Activated T-helper 17 cell treated with anti-CD3 and anti-CD28 coated beads, Interleukin-2, amount 50 U/mL, for 72 hours (primary cell): ENCODE measurements around the gene EVA1A. TPM values are rescaled to one million over a fixed set of nuclear protein-coding genes. Genes with fewer than 3 reads are reported as not detected.
A peak's percentile ranks its signal among the peaks of the same experiment; 100 is the strongest.
"Not testable (repeated sequence)": the region's sequence is repeated elsewhere in the genome, so short reads cannot be mapped to it uniquely, and the experiment has no call there.

Experiments used
- ATAC-seq: fragments of 150-1000 bp; cut with Tn5 transposase; replicated peaks from 2 replicates; pipeline ENCODE4 v1.10.0; 2021; ENCODE audit warnings: mild to moderate bottlenecking, moderate library complexity
- H3K27ac Mint-ChIP-seq: one replicate; pipeline ENCODE4 v1.8.0; 2022; ENCODE audit warnings: mixed read lengths
- H3K27me3 Mint-ChIP-seq: one replicate; pipeline ENCODE4 v1.8.0; 2022; ENCODE audit warnings: mixed read lengths
- H3K36me3 Mint-ChIP-seq: one replicate; pipeline ENCODE4 v1.8.0; 2022; ENCODE audit warnings: low read depth, mild to moderate bottlenecking, mixed read lengths
- H3K4me1 Mint-ChIP-seq: one replicate; pipeline ENCODE4 v1.8.0; 2022; ENCODE audit warnings: mixed read lengths
- H3K4me3 Mint-ChIP-seq: one replicate; pipeline ENCODE4 v1.8.0; 2022; ENCODE audit warnings: mild to moderate bottlenecking, mixed read lengths
- H3K9me3 Mint-ChIP-seq: one replicate; pipeline ENCODE4 v1.8.0; 2022; ENCODE audit warnings: mixed read lengths
- total RNA-seq, 2 donors: library from RNA; stranded (reverse); gene quantifications; one replicate each; pipeline ENCODE4 v1.2.3, GENCODE V29; 2022

The EVA1A gene
- total RNA-seq, 2 donors from 2014 or later: not detected

DNA sequence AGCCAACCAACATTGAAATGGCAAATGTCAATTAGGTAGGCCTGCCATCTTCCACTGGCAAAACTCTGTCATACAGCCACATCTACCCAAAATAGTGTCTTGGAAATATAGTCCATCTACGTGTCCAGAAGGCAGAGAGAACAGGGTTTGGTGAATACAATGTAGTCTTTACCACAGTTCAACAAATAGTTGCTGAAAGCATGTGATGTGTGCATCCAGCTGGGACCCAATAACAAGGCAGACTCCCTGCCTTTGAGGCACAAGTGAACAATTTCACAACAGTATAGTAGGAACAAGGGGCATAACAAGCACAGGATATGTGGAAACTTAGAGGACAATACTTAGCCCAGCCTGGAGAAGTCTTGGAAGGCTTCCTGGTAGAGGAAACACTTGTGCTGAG lies 72.6 kb downstream of the EVA1A start:
- ATAC-seq: no peak
- Mint-ChIP-seq H3K9me3 (no peaks in the 10 kb centered on the region), H3K27me3 (peaks cover 41% of the 10 kb centered on the region), H3K36me3 (no peaks in the 10 kb centered on the region), H3K4me3 (no peak overlapping the region), H3K27ac (no peak overlapping the region), H3K4me1 (no peaks in the 10 kb centered on the region)

GRCh38 chr2:75486735-75487134 lies 74.0 kb downstream of the EVA1A start:
- not testable (repeated sequence) for ATAC-seq, H3K4me3 Mint-ChIP-seq, H3K36me3 Mint-ChIP-seq, H3K9me3 Mint-ChIP-seq, H3K27ac Mint-ChIP-seq, H3K4me1 Mint-ChIP-seq
- H3K27me3 Mint-ChIP-seq: peaks cover 41% of the 10 kb centered on the region

DNA sequence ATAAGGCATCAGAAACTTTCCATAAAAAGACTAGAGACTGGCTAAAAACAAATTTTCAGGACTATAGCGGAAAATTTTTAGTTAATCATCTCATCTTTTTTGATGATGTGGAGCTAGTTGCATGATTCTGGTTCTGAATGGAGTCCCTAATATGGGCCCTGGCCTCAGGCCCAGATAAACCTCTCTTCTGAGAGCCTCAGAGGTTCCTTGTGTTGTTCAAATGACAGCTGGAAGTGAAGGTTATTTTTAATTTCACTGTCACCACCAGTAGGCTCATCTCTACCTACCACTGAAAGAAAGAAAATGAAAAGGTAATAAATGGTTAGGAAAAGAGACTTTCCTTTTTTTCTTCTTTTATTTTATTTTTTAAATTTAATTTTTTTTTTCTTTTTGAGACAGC lies 75.9 kb downstream of the EVA1A start:
- Mint-ChIP-seq H3K36me3 (no peaks in the 10 kb centered on the region), H3K4me3 (no peak overlapping the region), H3K27ac (no peak overlapping the region), H3K9me3 (no peaks in the 10 kb centered on the region), H3K4me1 (no peaks in the 10 kb centered on the region), H3K27me3 (peaks cover 41% of the 10 kb centered on the region)
- no peak for ATAC-seq

DNA sequence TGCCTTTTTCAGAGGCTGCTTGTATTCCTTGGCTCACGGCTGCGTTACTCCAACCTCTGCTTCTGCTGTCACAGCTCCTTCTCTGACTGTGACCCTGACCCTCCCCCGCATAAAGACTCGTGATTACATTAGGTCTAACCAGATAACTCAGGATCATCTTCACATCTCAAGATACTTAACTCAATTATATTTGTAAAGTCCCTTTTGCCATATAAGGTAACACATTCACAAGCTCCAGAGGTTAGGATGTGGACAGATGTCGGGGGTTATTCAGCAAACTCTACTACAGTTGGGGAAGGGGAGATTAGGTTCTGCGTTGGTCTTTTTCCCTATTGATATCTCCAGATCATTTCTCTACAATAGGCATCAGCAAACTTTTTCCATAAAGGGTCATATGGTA lies 76.9 kb downstream of the EVA1A start:
- Mint-ChIP-seq H3K27ac (no peak overlapping the region), H3K4me1 (no peaks in the 10 kb centered on the region), H3K4me3 (no peak overlapping the region), H3K36me3 (no peaks in the 10 kb centered on the region), H3K27me3 (peaks cover 37% of the 10 kb centered on the region), H3K9me3 (no peaks in the 10 kb centered on the region)
- no peak for ATAC-seq

DNA sequence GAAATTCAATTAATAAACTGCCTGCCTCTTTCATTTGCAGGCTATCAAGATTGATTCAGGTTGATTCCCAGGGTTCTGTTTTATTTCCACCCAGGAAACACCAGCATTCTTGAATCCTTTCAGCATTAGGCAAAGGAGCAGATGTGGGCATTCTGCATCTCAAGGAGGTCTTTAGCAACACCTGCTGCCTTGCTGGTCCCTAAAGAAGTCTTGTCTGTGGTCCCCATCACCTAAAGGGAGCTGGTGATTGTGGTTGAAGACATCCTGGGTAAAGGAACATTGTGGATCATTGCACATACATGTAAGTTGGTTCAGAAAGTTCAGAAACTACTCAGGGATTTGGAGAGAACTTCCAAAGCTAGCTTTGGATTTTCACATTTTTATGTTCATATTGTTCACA lies 78.3 kb downstream of the EVA1A start:
- Mint-ChIP-seq H3K4me1 (no peaks in the 10 kb centered on the region), H3K27ac (no peak overlapping the region)

GRCh38 chr2:75480971-75481836 lies 79.5 kb downstream of the EVA1A start:
- no peak overlapping the region for H3K27ac Mint-ChIP-seq
- no peaks in the 10 kb centered on the region for H3K9me3 Mint-ChIP-seq
- H3K4me1 Mint-ChIP-seq: no peaks in the 10 kb centered on the region
- no peak overlapping the region for H3K4me3 Mint-ChIP-seq
- H3K36me3 Mint-ChIP-seq: no peaks in the 10 kb centered on the region
- peaks cover 25% of the 10 kb centered on the region for H3K27me3 Mint-ChIP-seq
- no peak for ATAC-seq

More for the DNA sequence above, 78.3 kb downstream of the EVA1A start:
- Mint-ChIP-seq H3K27me3 (peaks cover 28% of the 10 kb centered on the region), H3K9me3 (no peaks in the 10 kb centered on the region), H3K36me3 (no peaks in the 10 kb centered on the region), H3K4me3 (no peak overlapping the region)
- ATAC-seq: no peak

DNA sequence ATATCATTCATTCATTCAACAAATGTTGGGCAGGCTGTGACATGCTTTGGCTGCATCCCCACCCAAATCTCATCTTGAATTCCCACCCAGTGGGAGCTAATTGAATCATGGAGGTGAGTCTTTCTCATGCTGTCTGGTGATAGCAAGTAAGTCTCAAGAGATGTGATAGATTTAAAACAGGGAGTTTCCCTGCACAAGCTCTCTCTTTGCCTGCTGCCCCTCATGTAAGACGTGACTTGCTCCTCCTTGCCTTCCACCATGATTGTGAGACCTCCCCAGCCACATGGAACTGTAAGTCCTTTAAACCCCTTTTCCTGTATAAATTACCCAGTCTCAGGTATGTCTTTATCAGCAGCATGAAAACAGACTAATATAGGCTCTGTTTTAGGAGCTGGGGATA lies 83.0 kb downstream of the EVA1A start:
- H3K27me3 Mint-ChIP-seq: peaks cover 22% of the 10 kb centered on the region
- H3K4me1 Mint-ChIP-seq, H3K36me3 Mint-ChIP-seq, H3K27ac Mint-ChIP-seq, H3K4me3 Mint-ChIP-seq, H3K9me3 Mint-ChIP-seq, ATAC-seq: not testable (repeated sequence)

DNA sequence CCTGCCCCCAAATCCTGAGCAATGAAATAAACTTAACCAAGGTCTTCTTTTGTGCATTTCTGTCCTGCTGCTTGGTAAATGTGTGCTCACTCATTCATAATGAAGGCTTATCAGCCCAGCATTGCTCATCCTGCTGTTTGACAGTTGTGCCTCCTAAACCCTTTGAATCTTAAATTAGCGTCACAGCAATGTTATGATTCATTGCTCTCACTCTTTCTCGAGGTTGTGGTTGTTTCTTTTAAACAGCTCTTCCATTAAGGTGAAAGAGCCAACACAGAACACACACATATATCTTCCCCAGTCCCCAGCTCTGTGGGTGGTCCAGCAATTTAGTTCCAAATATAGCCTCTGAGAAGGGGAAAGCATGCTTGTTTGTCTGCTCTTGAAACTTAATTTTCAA lies 84.0 kb downstream of the EVA1A start:
- ATAC-seq: peak; percentile 46
- no peaks in the 10 kb centered on the region for H3K4me1 Mint-ChIP-seq
- H3K9me3 Mint-ChIP-seq: no peaks in the 10 kb centered on the region
- peaks cover 23% of the 10 kb centered on the region for H3K27me3 Mint-ChIP-seq
- H3K36me3 Mint-ChIP-seq: no peaks in the 10 kb centered on the region
- H3K27ac Mint-ChIP-seq: no peak overlapping the region
- H3K4me3 Mint-ChIP-seq: no peak overlapping the region

- no peak overlapping the region for H3K27ac Mint-ChIP-seq
- H3K9me3 Mint-ChIP-seq: no peaks in the 10 kb centered on the region
- H3K4me3 Mint-ChIP-seq: no peak overlapping the region
- peaks cover 25% of the 10 kb centered on the region for H3K27me3 Mint-ChIP-seq
- no peaks in the 10 kb centered on the region for H3K36me3 Mint-ChIP-seq
- no peak for ATAC-seq
- H3K4me1 Mint-ChIP-seq: no peaks in the 10 kb centered on the region
Observed at GRCh38 chr2:75475976-75476375, 84.8 kb downstream of the EVA1A start.

DNA sequence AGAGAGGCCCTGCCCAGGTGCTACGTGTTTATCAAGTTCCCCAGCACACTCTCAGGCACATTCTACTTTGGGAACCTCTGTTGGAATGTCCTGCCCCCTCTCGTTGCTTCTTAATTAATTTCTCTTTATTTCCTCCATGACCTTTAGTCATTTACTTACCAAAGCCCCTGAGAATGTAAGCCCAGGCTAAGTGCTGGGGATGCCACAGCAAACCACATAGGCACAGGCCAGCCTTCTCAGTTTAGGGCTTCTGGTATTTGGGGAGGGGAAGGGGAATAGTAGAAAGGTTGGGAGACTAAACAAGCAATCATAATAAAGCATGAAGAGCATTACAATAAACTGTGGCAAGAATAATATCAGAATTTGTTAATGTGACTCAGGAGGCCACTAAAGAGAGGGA lies 85.7 kb downstream of the EVA1A start:
- ATAC-seq: no peak
- H3K4me3 Mint-ChIP-seq: no peak overlapping the region
- H3K4me1 Mint-ChIP-seq: no peaks in the 10 kb centered on the region
- no peaks in the 10 kb centered on the region for H3K36me3 Mint-ChIP-seq
- no peaks in the 10 kb centered on the region for H3K9me3 Mint-ChIP-seq
- H3K27ac Mint-ChIP-seq: no peak overlapping the region
- H3K27me3 Mint-ChIP-seq: peaks cover 23% of the 10 kb centered on the region

DNA sequence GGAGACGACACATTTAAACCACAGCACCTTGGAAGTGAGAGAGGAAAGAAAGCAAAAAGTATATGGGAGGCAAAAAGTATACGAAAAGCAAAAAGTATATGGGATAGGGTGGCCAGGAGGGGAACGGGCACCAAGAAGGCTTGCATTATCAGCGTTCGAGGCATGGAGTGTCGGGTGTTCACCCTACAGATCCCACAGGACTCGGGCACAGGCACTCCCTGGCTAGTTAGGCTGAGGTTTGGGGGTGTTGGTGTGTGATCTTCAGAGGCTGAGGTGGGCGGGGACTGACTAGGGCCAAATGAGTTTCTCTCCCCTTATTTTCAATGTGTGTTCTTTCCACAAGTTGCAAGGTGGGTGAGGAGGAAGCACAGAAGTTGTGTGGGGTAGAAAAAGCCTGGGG lies 86.6 kb downstream of the EVA1A start:
- H3K36me3 Mint-ChIP-seq: no peaks in the 10 kb centered on the region
- no peak overlapping the region for H3K27ac Mint-ChIP-seq
- H3K27me3 Mint-ChIP-seq: peaks cover 21% of the 10 kb centered on the region
- no peaks in the 10 kb centered on the region for H3K9me3 Mint-ChIP-seq
- no peaks in the 10 kb centered on the region for H3K4me1 Mint-ChIP-seq
- ATAC-seq: no peak
- no peak overlapping the region for H3K4me3 Mint-ChIP-seq

DNA sequence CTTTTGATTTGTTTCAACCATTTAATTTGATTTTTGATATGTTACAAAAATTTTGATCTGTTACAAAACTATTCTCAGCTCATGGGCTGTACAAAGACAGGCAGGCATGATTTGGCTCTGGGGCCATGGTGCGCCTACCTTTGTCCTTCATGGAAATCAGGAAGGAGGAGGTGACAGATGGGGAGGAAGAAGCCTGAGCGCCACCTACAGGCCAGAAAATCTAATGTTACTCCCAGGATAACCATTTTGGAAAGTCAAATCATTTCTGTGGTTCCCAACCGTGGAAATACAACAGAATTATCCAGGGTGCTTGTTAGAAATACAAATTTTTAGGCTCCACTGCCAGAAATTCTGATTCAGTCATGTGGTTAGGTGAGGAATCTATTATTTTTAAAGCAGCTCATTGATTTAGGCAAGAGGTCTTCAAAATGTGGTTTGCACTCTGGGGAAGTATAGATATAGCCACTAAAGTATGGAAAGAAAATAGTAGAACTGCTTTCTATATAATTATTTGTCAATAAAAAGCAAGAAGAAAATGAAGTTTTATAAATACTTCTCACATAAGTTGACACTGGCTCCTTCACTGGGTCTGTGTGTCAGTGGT lies 93.9 kb downstream of the EVA1A start:
- H3K4me1 Mint-ChIP-seq: no peaks in the 10 kb centered on the region
- no peaks in the 10 kb centered on the region for H3K9me3 Mint-ChIP-seq
- no peak overlapping the region for H3K4me3 Mint-ChIP-seq
- ATAC-seq: no peak
- H3K36me3 Mint-ChIP-seq: no peaks in the 10 kb centered on the region
- H3K27ac Mint-ChIP-seq: no peak overlapping the region
- peaks cover 32% of the 10 kb centered on the region for H3K27me3 Mint-ChIP-seq

DNA sequence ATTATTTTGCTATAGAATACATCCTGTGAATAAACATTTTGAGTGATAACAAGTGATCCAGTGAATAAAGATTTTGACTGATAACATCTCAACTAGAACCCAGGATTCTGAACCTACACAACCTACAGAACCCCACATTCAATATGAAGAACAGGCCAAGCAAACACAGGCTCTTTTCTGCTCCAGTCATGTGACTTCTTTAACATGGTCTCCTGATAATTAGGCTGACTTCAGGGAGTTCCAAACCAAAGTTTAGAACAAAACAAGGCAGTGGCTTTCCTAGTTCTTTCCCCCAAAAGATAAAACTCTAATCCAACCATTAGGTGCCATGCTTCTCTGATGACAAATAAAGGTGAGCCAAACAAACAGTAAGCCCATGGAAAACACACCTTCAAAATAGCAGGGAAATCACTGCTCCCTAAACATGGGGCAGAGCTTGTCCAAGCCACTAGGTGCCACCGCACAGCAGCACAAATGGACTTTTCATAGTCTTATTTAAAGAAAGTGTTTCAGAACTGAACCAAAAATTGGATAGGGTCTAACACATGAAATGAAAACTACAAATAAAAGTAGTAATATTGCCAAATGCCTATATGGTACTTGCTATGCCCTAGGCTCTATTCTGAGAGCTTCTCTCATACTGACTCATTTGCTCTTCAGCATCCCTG lies 95.3 kb downstream of the EVA1A start:
- no peaks in the 10 kb centered on the region for H3K4me1 Mint-ChIP-seq
- H3K27me3 Mint-ChIP-seq: peaks cover 34% of the 10 kb centered on the region
- peaks cover 3% of the 10 kb centered on the region for H3K9me3 Mint-ChIP-seq
- H3K4me3 Mint-ChIP-seq: no peak overlapping the region
- no peak overlapping the region for H3K27ac Mint-ChIP-seq
- no peak for ATAC-seq
- no peaks in the 10 kb centered on the region for H3K36me3 Mint-ChIP-seq

- H3K4me3 Mint-ChIP-seq: no peak overlapping the region
- H3K27me3 Mint-ChIP-seq: peaks cover 41% of the 10 kb centered on the region
- no peaks in the 10 kb centered on the region for H3K4me1 Mint-ChIP-seq
- H3K27ac Mint-ChIP-seq: no peak overlapping the region
- ATAC-seq: no peak
- peaks cover 3% of the 10 kb centered on the region for H3K9me3 Mint-ChIP-seq
- H3K36me3 Mint-ChIP-seq: no peaks in the 10 kb centered on the region
Observed at GRCh38 chr2:75464348-75464946, 96.3 kb downstream of the EVA1A start.

DNA sequence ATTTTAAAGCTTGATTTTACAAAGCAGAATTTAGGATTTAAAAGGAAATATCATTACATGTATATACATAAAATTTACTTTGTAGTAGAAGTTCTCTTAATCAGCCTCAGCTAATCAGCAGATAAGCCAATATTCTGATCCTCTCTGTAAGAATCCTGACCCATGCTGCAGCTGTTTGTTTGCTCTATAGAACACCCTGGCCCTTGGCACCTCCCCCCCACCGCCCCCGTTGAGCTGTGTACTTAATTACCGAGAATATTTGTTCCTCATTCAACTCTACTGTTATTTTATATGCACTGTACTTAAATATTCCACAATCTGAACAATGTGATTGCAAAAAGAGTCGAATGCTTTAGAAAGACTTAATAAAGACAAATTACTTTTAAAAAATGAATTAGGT lies 98.0 kb downstream of the EVA1A start:
- no peak overlapping the region for H3K4me3 Mint-ChIP-seq
- no peak for ATAC-seq
- H3K4me1 Mint-ChIP-seq: no peaks in the 10 kb centered on the region
- H3K27me3 Mint-ChIP-seq: peaks cover 41% of the 10 kb centered on the region
- H3K36me3 Mint-ChIP-seq: no peaks in the 10 kb centered on the region
- H3K27ac Mint-ChIP-seq: no peak overlapping the region
- peaks cover 3% of the 10 kb centered on the region for H3K9me3 Mint-ChIP-seq
